Stimulated activated CD8-positive, alpha-beta memory T cell treated with anti-CD3 and anti-CD28 coated beads, Interleukin-15, amount 100 ng/mL, for 24 hours (primary cell): ENCODE measurements around the gene HDDC2.

Source experiments
- DNase-seq: peaks from one replicate; pipeline ENCODE4 v3.0.0-alpha.2; 2020; ENCODE audit warnings: low read depth

The HDDC2 gene, protein sequence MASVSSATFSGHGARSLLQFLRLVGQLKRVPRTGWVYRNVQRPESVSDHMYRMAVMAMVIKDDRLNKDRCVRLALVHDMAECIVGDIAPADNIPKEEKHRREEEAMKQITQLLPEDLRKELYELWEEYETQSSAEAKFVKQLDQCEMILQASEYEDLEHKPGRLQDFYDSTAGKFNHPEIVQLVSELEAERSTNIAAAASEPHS

DNA sequence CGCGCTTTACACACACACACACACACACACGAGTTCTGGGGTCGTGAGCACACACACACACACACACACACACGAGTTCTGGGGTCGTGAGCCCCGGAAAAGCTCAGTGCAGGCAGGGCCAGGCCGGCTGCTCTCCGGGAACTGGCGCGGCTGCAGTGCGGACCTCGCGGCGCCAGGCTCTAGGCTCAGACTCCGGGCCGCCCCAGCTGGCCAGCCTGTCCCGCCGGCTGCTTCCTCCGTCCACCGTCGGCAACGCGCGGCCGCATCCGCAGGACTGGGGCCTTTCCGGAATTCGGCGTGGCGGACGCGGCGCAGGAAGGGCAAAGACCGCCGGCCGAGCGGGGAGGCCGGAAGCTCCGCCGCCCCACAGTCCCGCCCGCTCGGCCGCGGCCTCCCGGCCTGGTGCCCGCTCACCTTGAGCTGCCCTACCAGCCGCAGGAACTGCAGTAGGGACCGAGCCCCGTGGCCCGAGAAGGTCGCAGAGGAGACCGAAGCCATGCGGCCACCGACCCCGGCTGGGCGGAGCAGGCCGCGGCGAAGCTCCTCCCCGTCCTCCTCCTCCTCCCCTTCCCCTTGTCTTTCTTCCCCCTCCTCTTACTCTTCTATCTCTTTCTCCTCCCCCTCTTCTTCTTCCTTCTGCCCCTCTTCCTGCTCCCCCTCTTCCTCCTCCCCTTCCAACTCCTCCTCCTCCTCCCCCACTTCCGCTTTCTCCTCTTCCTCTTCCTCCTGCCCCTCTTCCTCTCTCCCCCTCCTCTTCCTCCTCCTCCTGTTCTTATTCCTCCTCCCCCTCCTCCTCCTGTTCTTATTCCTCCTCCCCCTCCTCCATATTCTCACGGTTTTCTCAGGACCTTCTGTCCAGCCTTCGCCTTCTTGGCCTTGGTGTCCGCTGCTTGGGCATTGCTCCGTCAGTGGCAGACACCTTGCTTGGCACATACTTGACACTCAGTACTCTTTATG is at the start of gene HDDC2:
HDDC2 (minus strand) TSS at position 533 of the 957 bp plus-strand sequence; CDS start at position 498, 35 bp downstream.
- peak; percentile 31 for DNase-seq

DNA sequence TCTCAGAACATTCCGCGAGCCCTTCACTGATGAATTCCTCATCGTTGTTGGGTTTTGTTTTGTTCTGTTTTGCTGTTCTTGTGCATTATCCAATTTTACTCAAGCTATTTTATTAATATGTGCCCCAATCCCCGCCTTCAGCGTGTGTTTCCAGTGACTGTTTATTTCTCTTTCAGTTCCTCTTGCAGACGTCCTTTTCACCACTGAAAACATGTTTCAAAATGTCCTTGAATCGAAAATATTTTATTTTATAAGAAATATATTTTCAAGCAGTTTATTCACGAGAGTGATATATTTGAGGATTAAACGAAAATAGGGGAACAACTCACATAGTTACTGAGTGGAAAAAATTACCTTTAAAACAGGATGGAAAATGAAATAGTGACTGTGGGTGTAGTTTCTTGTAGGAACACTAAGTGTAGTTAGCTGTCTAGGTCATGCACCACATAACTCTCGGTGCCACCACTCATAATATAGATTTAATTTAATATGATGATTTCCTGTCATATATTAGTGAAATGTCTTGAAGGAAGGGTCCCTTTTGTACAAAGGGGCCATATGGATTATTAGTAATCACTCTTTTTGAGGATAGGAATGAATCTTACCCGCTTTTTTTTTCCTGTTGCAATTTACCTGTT is 45.3 kb upstream of the HDDC2 start:
- DNase-seq, result no peak

DNA sequence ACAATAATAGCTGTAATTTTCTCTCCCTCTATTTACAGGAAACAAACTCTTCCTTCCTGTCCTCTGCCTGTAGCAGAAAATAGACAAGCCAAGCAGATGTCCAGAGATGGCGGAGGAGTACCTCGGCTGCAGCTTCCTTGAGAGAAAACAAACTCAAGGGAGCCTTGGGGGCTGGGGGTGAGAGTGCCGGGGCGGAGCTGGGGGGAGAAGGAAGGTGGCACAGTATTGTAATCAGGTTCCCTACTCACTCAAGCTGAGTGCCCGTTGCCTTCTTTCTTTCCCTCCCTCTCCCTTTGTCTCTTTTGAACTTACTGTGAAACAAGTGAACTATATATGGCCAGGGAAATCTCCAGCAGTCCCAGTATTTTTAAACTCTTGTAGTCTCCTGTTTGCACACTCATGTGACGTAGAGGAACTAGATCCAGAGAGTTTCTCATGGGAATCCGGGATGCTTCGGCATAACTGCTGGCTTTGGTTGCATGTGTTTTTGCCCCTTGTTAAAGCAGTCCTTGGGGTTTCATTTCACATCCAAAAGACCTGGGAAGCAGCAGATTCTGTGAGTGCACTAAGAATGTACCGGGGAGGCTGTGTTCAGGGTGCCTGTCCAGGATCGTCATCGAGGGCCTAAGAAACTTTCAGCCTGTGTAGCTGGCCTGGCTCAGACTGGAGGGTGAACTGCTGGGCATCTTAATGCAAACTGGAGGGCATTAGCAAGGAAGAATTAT is 44.6 kb upstream of the HDDC2 start:
- no peak for DNase-seq

DNA sequence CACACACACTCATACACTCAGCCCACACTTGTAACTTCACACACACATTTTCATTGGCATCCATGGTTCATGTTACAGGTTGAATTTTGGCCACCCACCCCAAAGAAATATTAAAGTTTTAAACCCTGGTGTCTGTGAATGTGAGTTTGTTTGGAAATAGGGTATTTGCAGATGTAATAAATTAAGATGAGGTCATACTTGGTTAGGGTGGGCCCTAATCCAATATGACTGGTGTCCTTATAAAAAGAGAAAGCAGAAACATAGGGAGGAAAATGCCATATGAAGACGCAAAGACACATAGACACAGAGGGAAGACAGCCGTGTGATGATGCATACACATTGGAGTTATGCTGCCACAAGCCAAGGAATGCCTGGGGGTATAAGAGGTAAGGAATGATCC is 39.7 kb upstream of the HDDC2 start:
- no peak for DNase-seq

DNA sequence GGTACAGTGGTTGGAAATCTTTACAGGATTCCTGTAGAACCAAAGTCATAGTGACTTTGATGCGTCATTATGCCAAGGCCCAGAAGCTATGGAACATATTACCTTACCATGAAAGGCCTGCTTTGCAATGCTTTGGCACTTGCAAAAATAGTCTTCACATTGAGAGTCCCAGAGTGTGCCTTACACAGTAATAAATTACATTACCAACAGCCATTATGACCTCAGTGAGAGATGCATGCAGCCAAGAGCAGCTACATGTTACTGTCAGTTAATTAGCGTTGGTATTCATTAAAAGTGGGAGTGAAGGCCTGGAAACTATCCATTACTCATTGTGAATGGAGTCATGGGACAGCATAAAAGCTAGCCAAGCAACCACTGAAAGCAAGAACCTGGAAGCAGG is 39.2 kb upstream of the HDDC2 start:
- no peak for DNase-seq

DNA sequence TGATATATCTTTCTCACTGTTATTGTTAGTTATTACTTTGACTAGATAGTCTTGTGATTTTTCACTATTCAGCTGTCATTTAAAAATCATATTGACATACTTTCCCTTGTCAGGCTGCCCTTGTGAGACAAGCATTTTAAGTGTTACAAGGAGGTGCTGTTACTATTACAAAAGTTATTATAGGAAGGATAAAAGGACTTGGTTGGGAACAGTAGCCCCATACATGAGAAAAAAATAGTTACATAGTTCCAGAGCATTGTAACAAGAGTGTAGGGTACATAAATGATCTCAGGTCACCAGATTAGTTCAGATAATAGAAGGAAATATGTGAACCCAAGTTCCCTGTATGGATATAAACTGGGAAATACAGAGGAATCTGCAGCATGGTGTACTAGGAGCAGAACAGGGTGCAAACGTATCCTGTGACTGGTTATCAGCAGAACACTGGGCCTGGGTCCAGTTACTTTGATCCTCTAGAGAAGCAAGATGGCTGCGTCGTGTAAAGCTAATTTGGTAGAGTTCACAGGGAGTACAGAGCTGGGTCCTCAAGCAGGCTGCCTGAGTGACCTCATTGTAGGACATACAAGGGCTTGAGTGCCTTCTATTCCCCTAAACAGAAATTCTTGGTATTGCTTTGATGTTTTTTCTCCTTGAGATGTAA is 38.5 kb upstream of the HDDC2 start:
- DNase-seq, result no peak

DNA sequence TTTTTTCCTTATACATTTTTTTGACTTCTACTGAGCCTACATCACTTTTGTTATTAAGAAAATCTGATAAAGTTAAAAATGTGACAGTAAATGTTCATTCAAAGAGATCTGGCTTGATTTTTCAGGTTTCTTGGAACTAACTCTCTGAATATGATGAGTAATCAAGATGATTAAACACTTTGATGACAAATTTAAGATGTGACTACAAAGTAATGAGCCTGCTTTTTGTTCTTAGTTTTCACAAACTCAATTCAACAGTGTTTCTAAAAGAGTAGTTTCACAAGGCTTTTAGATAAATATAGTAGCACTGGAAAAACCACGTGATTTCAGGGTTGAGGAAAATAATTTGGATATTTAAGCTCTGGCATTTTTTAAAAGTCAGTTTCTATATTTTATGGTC is 37.9 kb upstream of the HDDC2 start:
- no peak for DNase-seq

DNA sequence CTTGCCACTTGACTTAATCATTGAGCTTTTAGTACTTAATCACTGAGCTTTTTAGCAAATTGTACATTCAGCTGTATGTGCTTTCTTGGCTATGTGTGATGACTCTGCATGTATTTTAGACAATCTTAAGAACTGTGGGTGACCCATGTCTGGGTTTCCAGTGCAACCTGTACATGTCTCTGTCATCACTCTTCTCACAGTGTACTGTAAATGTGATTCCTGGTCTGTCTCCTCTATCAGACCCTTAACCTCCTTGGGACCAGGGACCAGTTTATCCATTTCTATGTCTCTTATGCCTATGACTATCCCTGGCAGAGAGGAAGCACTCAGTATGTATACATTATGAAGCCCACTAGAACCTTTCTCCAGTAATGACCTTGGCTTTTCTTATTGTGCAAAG is 36.6 kb upstream of the HDDC2 start:
- DNase-seq, result no peak

DNA sequence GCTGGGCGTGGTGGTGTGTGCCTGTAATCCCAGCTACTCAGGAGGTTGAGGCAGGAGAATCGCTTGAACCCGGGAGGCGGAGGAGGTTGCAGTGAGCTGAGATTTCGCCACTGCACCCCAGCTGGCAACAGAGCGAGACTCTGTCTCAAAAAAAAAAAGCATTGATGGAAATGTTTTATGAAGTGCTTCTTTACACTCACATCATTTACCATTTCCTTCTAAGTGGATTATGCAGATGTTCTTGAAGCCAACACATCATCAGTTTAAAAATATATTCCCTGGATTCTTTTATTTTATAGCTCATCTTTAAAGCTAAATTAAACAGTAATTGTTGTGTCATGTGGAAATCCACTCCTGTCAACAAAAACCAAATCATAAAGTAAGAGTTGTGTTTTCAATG is 35.9 kb upstream of the HDDC2 start:
- DNase-seq, result no peak

DNA sequence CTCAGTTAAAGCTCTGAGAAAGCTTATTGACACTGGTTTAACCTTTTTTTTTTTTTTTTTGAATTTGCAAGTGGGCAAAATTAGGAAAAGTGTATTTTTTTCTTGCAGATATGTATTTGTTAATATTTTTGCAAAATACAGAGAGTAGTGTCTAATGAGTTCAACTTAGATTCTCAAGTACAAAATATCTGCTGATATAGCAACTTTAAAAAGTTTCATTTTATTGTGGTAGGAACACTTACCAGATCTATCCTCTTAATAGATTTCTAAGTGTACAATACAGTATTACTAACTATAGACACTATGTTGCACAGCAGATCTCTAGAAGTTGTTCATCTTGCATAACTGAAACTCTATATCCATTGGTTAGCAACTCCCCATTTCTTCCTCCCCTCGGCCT is 30.9 kb upstream of the HDDC2 start:
- DNase-seq, result no peak

DNA sequence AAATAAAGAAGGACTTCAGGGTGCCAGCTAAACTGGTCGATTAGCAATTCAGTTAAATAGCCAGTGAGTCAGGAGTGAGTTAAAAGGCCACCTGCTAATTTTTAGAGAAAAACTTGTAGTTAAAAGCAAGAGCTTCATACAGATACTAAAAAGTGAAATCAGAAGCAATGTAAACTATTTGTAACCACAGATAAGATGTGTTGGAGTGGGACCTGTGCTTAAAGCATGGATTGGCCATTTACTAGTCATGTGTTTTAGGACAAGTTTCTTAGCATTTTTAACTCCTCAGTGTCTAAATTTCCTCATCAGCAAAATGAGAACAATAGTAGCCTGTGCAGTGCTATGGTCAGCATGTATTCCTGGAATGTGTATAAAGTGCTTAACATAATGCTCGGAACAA is 23.8 kb upstream of the HDDC2 start:
- no peak for DNase-seq

DNA sequence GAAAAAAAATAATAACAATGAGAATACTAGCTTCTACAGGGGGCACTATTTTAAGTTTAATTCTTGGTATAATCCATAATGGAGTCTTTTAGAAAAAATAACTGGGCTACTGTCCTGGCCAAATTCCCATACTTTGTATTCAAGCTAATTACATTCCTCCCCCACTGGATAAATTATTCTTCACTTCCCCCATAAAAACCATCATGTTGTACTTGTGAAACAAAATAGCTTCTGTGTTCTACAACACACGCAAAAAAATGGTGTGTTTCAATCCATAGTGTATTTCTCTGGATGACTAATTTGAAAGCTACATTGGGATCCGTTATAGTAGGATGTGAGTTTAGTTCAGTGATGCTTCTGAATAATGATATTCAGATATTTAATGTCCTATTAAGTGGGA is 21.6 kb upstream of the HDDC2 start:
- DNase-seq, result no peak

DNA sequence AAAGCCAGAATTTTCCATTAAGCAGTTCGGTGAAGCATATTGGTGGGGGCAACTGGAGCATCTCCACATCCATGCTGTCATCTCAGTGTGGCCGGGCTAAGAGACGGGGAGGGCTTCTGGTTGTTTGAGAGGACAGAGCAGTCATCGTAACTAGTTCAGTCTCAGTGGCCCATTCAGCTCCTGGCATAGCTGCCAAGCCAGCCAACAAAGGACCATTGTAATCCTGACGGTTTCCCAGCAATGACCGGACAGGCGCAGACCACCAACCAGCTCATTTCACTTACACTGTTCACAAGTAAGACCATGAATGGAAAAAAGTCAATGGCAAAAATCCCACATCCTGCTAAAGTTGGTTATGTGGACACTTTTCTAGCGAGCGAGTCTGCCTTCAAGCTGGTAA is 14.9 kb upstream of the HDDC2 start:
- no peak for DNase-seq

DNA sequence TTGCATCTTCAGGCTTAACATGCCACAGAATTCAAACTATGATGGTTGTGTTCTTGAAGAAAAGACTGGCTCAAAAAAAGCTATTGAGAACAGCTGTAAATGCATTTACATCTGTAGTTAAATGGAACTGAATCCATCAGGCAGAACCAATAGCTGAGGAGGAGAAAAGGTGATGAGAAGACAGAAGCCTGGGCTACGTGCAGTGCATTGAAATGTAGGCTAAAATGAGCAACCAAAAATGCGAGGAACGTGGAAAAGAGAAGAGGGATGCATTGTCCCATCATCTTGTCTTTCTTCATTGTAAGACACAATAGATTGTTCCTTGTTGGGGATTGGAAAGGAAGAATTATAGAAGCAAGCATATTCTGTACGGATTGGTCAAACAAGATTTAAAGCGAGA is 13.8 kb upstream of the HDDC2 start:
- no peak for DNase-seq

DNA sequence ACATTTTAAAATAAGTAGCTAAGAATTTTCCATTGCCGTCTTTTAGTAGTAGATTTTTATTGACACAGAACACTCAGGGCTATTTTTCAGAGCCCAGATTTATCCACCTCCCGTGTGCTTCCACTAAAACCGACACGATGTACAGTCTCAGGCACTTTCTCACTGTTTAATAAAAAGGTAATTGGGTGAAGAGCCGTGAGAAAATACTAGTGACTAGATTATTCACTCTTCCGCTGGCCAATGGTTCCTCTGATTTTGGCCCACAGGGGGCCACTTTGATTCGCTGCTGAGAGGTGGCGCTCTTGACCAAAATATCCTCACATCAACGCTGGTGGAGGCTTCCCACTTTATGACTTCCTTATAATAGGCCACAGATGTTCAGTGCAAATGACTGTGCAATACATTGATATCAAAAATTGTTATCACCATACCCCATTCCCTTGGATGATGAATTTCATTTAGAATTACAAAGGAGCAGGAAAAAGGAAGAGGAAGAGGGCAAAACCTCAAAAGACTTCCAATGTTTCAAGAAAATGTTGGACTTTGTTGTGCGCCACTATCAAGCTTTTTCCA is 12.3 kb upstream of the HDDC2 start:
- DNase-seq, result no peak

DNA sequence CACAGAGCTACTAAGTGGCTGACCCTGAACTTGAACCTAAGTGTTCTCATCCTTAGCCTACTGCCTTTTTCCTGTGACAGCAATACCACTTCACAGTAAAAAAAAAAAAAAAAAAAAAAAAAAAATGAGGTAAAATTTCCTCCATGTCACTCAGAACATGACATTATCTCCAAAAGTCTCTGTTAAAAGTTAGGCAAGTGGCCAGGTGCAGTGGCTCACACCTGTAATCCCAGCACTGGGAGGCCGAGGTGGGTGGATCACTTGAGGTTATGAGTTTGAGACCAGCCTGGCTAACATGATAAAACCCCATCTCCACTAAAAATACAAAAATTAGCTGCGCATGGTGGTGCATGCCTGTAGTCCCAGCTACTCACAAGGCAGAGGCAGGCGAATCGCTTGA is 11.2 kb upstream of the HDDC2 start:
- no peak for DNase-seq

DNA sequence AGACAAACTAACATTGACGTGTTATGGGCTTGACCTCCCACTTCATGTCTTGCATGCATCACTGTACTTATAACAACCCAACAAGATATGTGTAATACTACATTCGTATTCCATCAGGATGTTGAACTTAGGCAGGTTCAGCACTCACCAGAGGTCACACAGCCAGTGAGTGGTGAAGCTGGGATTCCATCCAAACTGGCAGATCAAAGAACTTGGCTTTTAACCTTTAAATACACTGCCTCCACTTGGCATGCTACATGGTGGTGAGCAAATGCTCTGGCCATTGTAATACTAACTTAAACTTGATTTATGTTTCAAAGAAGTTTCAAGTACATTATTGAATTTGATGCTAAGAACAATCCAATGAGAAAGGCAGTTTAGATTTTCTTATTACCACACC is 10.7 kb upstream of the HDDC2 start:
- no peak for DNase-seq

DNA sequence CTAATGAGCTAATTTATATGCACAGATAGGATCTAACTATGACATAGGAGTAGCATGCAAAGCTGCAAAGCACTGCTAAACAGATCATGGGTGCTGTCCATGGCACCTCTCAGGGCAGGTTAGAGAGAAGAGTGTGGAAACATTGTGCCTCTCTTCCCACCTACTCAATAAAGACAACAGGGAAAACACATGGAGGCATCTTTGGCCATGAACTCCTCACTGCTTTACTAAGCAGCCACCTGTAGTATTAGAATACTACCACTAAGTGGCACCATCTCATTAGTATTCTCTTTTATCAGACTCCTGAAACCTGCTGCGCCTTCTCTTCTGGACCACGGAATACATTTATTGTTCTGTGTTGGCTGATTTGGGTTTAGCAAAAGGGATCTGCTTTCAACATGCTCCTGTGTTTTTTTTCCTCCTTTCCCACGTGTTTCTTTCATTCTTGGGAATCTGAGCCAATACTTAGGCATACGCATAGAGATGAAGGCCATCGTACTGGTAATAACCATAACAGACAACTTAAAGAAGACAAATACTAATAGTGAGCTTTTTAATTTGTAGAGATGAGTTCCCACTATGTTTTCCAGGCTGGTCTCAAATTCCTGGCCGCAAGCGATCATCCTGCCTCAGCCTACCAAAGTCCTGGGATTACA is 9.4 kb upstream of the HDDC2 start:
- DNase-seq, result no peak

DNA sequence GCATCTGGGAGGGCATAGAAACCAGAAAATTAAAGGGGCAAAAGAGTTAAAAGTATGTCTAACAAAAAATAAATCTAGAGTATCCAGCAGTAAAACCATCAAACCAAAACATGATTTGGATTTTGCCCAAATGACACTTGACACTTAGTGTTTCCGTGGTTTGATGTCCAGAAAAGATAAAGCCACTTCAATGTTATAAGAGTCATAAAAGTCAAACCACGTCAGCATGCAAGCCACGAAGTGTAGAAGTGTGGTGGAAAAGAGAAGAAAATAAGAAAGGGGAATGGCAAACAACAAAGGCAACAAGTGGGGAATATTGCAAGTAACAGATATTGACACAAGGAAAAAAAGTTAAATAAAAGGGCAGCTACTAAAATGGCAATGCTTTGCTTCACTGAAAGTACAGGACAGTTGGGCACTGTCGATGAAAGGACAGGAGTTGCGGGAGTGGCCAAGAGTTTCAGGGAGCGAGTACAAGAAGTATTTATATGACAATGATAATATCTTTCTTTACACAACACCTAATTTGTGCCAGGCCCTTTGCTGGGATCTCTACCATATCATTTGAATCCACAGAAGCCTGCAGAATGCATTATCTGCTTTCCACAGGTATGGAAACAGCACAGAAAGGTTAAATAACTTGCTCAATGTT is 6.3 kb upstream of the HDDC2 start:
- no peak for DNase-seq

DNA sequence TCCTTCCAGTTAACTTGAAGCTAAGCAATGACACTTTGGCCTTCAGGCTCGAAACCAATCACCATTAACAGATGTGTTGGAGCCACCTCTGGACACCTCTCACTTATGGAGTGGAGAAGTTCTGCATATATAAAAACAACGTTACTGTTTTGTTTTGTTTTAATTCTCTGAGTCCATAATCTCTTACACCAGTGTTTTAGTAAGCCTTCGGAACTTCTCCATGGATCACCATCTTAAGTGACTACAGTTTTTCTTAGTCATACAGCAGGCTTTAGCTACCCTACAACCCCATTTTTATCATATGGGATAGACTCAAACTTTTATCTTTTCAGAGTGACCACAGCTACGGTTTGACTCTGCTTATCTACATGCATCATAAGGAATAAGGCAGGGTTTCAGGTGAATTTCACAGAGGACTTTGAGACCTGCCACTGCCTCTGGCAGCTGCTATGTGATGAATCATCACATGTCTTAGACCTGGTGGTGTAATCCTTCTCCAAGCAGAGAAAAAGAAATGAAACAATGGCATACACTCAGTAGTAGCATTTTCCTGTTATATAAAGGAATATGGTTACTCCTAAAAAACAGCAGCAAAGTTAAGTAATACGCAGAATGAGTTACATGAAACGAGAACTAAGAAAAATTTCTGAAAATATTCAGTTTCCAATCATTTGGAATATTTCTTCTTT is 5.5 kb upstream of the HDDC2 start:
- no peak for DNase-seq
